Endometrium (tissue), 2 donors: ENCODE results near the gene DNAH7.
A peak's percentile ranks its signal among the peaks of the same experiment; 100 is the strongest.

Experiments used
- FAIRE-seq: peaks from 2 replicates; lab custom pipeline; 2012; peaks lifted over from hg19 to GRCh38; lab: Jason Lieb, UNC
- donor health status: control.
- donor health status: control.

DNAH7 gene

GRCh38 chr2:196077821-196078220 is 9.2 kb upstream of the DNAH7 start:
- FAIRE-seq: no peak

DNA sequence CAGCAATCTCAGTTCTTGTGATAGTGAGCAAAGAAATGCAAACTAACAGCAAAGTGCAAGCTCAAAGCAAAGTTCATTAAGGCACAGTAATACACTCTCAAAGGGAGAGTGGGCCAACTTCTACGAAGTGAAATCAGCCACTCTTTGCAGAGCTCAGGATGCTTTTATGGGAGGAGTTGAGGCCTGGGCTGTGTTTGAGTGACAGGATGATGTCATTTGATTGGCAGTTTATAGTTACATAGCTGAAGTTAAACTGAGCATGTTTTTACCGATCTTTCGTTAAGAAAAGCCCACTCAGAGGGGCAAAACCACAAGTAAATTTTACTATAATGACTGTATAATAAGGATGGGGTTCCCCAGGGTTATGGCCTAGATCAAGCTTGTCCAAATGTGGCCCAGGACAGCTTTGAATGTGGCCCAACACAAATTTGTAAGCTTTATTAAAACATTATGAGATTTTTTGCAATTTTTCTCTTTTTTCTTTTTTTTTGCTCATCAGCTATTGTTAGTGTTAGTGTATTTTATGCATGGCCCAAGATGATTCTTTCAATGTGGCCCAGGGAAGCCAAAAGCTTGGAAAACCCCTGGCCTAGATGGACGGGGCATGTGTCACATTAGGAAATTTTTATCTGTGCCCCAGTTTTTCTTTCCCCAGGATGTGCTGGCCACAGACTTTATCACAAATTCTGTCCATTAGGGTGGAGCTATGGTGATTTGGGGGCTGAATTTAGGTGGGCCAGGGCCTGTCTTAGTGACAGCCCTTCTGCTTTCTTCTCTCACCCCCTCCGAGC is 8.3 kb upstream of the DNAH7 start:
- FAIRE-seq: no peak

DNA sequence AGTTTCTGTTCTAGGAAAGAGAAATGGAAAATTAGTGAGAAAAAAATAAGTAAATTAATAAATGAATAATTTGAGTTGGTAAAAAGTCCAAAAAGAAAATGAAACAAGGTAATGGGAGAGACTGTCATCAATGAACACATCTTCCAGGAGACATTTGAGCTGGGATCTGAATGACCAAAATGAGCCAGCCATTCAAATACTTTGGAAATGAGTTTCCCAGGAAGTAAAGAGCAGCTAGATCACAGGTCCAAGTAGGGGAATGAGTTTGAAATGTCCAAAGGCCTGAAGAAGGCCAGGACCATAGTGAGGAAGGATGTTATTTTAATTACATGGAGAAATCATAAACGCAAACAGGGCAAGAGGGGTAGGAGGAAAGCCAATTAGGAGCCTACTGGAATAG is 6.6 kb upstream of the DNAH7 start:
- no peak for FAIRE-seq

DNA sequence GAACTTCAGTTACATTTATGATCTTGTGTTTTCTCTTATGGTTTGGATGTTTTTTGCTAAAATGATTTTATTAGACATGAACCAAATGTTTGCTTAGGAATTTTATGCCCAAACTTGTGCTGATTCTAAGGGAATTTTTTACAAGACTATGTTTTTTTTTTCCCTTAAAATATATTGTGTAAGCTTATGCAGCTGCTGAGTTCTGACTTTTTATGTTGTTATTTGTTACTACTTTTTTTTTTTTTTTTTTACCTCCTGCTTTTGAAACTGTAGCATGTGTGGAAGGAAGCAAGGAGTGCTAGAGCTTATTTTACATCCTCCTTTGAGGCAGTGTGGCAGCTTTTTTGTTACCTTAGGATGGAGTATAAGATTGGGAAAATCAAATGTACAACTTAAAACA is 6.0 kb upstream of the DNAH7 start:
- peak; percentile 96 for FAIRE-seq

DNA sequence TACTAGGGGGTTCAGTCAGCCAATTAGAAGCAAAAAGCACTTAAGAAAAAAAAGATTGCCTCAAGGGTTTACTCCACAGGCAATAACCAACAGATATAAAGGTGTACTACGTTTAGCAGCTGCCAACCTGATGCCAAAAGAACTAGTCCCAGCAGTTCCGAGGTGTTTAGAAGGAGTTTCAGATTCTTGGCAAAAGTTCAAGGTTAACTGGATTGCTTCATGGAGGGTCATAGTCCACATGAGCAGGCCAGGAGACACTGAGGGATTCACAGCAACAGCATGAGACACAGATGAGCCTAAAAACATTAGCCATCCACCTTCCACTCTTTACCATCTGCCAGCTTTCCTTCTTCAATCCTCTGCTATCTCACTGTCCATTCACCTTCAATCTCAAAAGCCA is 4.9 kb upstream of the DNAH7 start:
- no peak for FAIRE-seq

DNA sequence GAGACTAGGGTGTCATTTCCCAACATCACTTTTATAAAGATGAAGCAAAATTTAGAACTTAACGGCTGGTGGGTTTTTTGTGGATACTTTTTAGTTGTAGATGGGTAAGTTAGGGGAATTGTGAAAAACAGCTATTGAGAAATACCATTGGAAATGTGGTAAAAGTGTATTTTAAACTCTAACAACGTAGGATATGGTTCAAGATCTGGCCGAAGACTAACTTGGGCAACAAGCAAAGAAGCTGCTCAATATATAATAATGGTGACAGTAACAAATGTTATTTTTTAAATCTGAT is 1.6 kb downstream of the DNAH7 start:
- no peak for FAIRE-seq

DNA sequence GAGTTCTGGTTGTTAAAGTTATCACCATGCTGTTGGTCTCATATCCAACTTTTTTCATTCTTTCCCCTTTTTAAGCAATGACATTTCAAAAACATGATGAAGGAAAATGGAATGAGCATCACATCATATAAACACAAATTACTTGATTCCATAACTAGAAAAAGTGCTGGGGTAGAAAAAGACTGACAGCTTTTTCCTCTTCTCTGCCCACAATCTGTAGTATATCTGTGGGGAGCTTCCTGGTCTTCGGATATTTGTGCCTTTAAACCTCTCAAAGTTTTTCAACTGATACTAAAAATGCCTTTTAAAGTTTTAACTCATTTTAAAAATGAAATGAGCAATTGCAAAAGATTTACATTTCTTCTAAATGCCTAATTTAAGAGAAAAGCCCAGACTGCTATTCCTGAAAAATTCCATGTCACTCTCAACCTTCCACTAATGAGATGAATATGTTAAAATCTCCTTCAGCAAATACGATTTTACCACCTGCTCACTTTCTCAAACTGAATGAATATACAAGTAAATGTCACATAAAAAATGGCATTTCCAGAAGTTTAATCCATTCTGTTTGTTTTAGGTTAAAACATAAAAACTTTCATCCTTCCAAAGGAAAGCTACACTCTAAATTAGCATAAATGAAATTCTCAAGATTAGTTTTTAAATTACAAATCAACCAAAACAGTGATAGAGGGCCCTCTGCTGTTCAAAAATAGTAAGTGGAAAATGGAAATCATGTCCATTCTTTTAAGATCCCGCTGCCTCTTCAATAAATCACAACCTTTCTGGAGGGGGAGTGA is 2.1 kb downstream of the DNAH7 start:
- peak; percentile 86 for FAIRE-seq

DNA sequence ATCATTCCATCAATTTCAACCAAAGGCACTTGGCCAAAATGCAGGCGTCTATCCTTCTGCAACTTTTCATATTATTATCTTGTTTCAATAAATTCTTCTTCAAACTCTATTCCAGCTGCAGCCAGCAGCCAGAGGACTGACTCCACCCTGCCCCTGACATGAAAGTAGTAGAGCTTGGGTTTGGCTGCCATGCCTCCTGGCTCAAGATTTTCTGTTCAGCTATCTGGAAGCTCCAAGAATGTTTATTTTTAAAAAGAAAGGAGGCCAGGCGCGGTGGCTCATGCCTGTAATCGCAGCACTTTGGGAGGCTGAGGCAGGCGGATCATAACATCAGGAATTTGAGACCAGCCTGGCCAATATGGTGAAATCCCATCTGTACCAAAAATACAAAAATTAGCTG is 4.9 kb downstream of the DNAH7 start:
- FAIRE-seq: no peak

- no peak for FAIRE-seq
Measured at GRCh38 chr2:196059491-196059960, 9.1 kb downstream of the DNAH7 start.

DNA sequence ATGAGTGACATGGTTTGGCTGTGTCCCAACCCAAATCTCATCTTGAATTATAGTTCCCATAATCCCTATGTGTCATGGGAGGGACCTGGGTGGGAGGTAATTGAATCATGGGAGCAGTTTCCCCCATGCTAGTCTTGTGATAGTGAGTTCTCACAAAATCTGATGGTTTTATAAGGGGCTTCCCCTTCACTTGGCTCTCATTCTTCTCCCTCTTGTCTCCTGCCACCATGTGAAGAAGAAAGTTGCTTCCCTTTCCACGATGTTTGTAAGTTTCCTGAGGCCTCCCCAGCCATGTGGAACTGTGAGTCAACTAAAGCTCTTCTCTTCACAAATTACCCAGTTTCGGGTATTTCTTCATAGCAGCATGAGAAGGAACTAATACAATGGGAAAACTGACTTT is 14.0 kb downstream of the DNAH7 start:
- no peak for FAIRE-seq

GRCh38 chr2:196046123-196046917 is 22.3 kb downstream of the DNAH7 start:
- FAIRE-seq: no peak

DNA sequence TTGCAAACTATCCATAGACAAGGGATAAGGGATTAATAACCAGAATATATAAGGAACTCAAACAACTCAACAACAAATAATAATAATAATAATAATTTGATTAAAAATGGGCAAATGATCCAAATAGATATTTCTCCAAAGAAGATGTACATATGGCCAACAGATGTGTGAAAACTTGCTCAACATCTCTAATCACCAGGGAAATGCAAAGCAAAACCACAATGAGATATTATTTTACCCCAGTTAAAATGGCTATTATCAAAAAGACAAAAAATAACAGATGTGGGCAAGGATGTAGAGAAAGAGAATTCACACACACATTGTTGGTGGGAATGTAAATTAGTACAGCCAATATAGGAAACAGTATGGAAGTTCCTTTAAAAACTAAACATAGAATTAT is 26.9 kb downstream of the DNAH7 start:
- FAIRE-seq: no peak

DNA sequence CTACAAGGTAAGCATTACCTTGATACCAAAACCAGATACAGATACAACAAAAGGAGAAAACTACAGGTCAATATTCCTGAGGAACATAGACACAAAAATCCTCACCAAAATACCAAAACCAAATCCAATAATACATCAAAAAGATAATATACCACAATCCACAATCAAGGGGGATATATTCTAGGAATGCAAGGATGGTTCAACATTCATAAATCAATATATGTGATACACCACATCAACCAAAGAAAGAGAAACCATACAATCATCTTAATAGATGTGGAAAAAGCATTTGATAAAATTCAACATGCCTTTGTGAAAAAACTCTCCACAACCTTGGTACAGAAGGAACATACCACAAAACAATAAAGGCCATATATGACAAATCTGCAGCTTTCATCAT is 28.4 kb downstream of the DNAH7 start:
- no peak for FAIRE-seq

GRCh38 chr2:196036442-196036841 is 32.2 kb downstream of the DNAH7 start:
- FAIRE-seq: no peak

DNA sequence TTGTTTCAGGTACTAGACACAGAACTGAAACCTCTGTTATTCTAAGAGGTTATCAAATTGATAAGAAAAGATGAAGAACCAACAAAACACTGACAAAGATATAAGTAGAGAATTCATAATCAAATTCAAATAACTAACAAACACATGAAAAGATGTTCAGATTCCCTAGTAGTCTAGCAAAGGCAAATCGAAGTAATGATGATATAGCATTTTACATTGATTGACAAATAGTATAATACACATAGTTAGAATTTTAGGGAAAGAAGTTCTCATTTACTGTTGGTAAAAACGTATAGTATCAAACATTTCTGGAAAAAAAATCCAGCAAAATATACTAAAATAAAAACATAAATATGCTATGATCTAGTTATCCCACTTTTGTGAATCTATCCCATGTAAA is 50.6 kb downstream of the DNAH7 start:
- no peak for FAIRE-seq

- no peak for FAIRE-seq
Measured at GRCh38 chr2:196012314-196012713, 56.3 kb downstream of the DNAH7 start.

GRCh38 chr2:196000551-196000950 is 68.1 kb downstream of the DNAH7 start:
- no peak for FAIRE-seq

DNA sequence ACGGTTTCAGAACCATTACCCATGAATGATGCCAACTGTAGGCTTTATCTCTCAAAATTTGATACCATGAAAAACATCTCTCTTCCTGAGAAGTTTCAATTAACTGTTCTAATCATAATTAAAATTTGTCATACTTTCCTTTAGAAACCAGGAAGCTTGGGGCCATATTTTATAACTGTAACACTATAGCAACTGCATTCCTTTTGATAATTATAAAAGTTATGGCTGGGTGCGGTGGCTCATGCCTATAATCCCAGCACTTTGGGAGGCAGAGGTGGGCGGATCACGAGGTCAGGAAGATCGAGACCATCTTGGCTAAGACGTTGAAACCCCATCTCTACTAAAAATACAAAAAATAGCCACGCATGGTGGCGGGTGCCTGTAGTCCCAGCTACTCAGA is 70.6 kb downstream of the DNAH7 start:
- FAIRE-seq: no peak

DNA sequence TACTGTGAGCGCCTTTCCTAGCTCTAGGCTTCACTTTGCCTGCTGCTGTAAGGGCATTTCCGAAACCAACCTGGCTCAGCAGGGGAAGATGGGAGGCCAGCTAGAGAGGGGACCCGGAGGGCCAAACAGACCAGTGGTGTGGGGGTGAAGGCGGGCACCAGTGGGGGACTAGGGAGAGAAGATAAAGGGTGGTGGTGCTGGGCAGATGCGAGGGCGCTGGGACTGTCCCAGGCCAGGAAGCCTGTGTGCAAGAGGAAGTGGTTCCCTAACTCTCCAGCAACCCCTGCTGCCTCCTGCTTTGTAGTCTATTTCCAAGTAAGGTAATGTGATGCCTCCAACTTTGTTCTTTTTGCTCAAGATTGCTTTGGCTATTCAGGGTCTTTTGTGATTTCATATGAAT is 73.1 kb downstream of the DNAH7 start:
- FAIRE-seq: no peak

DNA sequence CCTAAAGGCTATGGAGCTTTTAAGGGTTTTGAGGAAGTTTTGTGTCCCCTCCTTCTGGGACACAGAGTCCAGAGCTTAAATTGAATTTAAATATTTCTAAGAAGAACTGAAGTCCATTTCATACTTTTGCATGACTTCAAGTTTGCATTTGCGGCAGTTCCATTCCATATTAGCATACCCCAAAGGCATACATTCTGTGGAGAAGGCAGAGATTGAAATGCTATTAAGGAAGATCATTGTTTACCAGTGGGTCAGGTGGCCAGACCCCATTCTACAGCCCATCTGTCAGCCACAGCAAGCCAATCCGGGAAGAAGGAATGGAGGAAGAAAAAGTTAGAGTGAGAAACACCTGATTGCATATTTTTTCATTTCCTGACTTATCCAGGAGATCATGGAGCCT is 75.0 kb downstream of the DNAH7 start:
- FAIRE-seq: no peak

GRCh38 chr2:195985741-195986140 is 82.9 kb downstream of the DNAH7 start:
- no peak for FAIRE-seq

DNA sequence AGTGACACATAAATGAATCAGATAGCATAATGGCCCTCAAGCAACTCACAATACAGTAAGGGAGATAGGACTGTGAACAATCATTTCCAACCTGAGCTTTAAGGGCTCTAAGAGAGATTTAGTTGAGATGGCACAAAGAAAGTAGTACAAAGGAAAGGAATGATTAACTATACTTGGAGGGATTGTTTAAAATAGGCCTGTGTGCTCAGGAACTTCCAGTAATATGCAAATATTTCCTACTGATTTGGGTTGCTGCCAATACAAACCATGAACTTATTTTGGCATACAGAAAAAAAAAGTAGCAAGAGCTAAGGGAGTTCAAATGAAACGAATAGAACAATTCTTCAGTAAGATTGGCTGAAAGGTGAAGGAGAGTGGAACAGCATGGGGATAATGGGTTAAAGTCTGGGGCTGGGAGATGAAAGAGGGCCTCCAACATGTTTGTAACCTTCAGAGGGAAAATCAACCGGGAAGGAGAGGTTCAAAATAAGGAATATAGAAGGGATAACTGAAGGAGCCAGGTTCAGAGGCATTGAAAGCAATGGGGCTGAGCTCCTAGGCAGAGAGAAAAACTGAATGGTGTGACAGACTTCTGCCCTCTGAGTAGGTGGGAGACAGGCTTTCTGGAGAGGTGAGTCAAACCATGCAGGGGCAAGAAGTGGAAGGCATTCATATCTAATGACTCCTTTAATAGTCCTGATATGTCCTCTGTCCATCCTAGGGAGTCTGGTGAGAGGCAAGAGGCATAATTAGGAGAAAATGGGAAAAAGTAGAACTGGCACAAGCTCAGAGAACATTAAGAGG is 83.5 kb downstream of the DNAH7 start:
- FAIRE-seq: no peak
